Right lobe of liver (tissue), 6 donors: ENCODE measurements around the gene CCL22. TPM values are rescaled to one million over a fixed set of nuclear protein-coding genes. Genes with fewer than 3 reads are reported as not detected.

Experiments used
- ATAC-seq, 4 donors: fragments of 200-7000 bp; cut with Tn5 transposase; one replicate each; pipeline ENCODE4 v1.9.1; 2020; ENCODE audit warnings: mild to moderate bottlenecking in 4 of 4, moderate library complexity in 4 of 4
- DNase-seq, 3 donors: peaks; one replicate each; pipeline ENCODE4 v3.0.0-alpha.2; 2020
- H3K27ac ChIP-seq, 3 donors: fragments of 200-600 bp; one replicate each; pipeline ENCODE4 v1.8.0; 2022
- H3K27me3 ChIP-seq, 2 donors: fragments of 200-600 bp; one replicate each; pipeline ENCODE4 v1.8.0; 2022
- H3K36me3 ChIP-seq, 4 donors: fragments of 200-600 bp; sonication (generic) in 1 of 4; one replicate each; pipeline versions ENCODE4 v1.5.1 to v1.8.0; 2017 to 2022; ENCODE audit warnings: control low read depth in 1 of 4
- H3K4me1 ChIP-seq, 4 donors: fragments of 200-600 bp; sonication (generic) in 1 of 4; one replicate each; pipeline versions ENCODE4 v1.5.1 to v1.8.0; 2017 to 2022; ENCODE audit warnings: control low read depth in 1 of 4
- H3K4me3 ChIP-seq, 3 donors: fragments of 200-600 bp; one replicate each; pipeline ENCODE4 v1.8.0; 2022
- H3K9me3 ChIP-seq, 4 donors: fragments of 200-600 bp; sonication (generic) in 1 of 4; one replicate each; pipeline versions ENCODE4 v1.5.1 to v1.8.0; 2017 to 2022; ENCODE audit warnings: control low read depth in 1 of 4
- POLR2A ChIP-seq: fragments of 450-650 bp; IDR thresholded peaks from one replicate; pipeline ENCODE4 v1.6.1; 2017; ENCODE audit warnings: antibody characterized with exemption, mild to moderate bottlenecking
- WGBS: methylation state at CpG from one replicate; pipeline ENCODE4 v1.1.6; 2018; ENCODE audit warnings: low coverage, low lambda C conversion rate; ENCODE audit not compliant: insufficient coverage; ENCODE audit errors: missing lambda C conversion rate; 5-methylcytosine and 5-hydroxymethylcytosine counted together
- intact Hi-C, 2 donors: fragments of 100-400 bp; cut with DNase I; formaldehyde crosslinking; loops; one replicate each; pipeline versions ENCODE4 v1.11.2 to v1.14.1; 2022
- total RNA-seq, 6 experiments: library from RNA; depleted of rRNA in 2 of 6; stranded (reverse); fragments of >200 nt in 2 of 6; fragmentation: NEBNext Ultra II Directional in 3 of 6; extraction: Animal tissue kit (Norgen Biotek cat#: 25700) in 3 of 6; gene quantifications; one replicate each; pipeline versions ENCODE4 v1.1.0 to v1.2.4, GENCODE V29; 2016 to 2023
- TF ChIP-seq, protein P1 (sequence below), 4 donors: fragments of 200-600 bp in 3 of 4; fragments of 450-650 bp in 1 of 4; IDR thresholded peaks; one replicate each; pipeline versions ENCODE4 v1.5.1 to v1.8.0; 2016 to 2022; ENCODE audit warnings: antibody characterized with exemption in 4 of 4, mild to moderate bottlenecking in 2 of 4
- donor health status: DM: no; HTN: yes; CAD: no.
- donor health status: DM: no; HTN: no; CAD: no.
- donor health status: DM: no; HTN: no; CAD: no.
- donor health status: DM: no; HTN: yes; CAD: no.
- donor health status: DM: no; HTN: yes; CAD: no.

Gene CCL22
- total RNA-seq, 6 experiments from 2014 or later = 0.12 to 0.16 TPM; not detected in 4

DNA sequence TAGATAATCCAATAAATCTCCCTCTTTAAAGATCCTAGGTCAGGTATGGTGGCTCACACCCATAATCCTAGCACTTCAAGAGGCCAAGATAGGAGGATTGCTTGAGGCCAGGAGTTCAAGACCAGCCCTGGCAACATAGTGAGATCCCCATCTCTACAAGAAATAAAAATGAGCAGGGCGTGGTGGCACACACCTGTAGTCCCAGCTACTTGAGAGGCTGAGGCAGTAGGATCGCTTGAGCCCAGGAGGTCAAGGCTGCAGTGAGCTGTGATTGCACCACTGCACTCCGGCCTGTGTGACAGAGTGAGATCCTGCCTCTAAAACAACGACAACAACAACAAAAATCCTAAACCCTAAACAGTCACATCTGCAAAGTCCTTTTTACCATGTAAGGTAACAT, 2.0 kb upstream of the CCL22 start:
- TF ChIP-seq, protein P1, sequence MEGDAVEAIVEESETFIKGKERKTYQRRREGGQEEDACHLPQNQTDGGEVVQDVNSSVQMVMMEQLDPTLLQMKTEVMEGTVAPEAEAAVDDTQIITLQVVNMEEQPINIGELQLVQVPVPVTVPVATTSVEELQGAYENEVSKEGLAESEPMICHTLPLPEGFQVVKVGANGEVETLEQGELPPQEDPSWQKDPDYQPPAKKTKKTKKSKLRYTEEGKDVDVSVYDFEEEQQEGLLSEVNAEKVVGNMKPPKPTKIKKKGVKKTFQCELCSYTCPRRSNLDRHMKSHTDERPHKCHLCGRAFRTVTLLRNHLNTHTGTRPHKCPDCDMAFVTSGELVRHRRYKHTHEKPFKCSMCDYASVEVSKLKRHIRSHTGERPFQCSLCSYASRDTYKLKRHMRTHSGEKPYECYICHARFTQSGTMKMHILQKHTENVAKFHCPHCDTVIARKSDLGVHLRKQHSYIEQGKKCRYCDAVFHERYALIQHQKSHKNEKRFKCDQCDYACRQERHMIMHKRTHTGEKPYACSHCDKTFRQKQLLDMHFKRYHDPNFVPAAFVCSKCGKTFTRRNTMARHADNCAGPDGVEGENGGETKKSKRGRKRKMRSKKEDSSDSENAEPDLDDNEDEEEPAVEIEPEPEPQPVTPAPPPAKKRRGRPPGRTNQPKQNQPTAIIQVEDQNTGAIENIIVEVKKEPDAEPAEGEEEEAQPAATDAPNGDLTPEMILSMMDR (IDR thresholded peaks at IDR 0.05) = no peak
- no peak for TF ChIP-seq POLR2A
- no peaks in the 10 kb centered on the region for H3K36me3 ChIP-seq
- H3K27me3 ChIP-seq = no peaks in the 10 kb centered on the region
- H3K4me1 ChIP-seq = peaks cover 0 to 4% (median 1%) of the 10 kb centered on the region in 4 donors
- ATAC-seq (no peak), DNase-seq (no peak)
- no peak overlapping the region for H3K27ac ChIP-seq
- no peaks in the 10 kb centered on the region for H3K9me3 ChIP-seq
- intact Hi-C loops = no loop called here
- H3K4me3 ChIP-seq = no peak overlapping the region
- WGBS = 66% methylated on average over 3 of the region's 4 CpGs

DNA sequence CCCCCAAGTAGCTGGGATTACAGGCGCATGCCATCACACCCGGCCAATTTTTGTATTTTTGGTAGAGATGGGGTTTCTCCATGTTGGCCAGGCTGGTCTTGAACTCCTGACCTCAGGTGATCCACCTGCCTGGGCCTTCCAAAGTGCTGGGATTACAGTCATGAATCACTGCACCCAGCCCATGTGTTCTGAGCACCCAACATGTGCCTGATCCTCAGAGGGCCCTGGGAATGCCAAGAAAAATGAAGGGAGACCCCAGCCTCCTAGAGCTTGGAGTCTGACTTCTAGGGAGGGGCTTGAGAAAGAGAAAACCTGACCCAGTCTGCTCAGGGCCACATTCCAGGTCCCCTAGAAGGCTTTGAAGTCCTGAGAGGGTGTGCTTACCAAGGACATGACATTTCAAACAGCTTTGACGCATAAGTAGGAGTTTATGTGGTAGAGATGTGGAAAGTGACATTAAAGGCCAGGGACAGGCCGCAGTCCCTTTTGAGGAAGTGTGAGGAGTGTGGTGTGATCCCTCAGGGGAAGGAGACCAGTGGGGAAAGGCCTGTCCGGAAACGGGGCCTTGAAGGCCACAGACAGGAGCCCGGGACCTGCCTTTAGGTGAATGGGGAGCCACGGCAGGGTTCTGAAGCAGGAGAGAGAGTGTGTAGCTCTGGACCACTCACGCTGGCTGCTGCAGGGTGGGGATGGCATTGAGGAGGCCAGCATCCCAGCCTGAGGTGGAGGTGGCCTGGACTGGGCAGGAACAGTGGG, 1.1 kb upstream of the CCL22 start:
- intact Hi-C loops = no loop called here
- no peak overlapping the region for H3K4me3 ChIP-seq
- 76% methylated on average over 6 of the region's 9 CpGs for WGBS
- ATAC-seq = peak in 3 of 4 donors; percentile 29 to 51 (median 44)
- no peaks in the 10 kb centered on the region for H3K27me3 ChIP-seq
- H3K4me1 ChIP-seq = peaks cover 0 to 6% (median 3%) of the 10 kb centered on the region in 4 donors
- H3K9me3 ChIP-seq = no peaks in the 10 kb centered on the region
- DNase-seq = no peak
- no peaks in the 10 kb centered on the region for H3K36me3 ChIP-seq
- no peak overlapping the region for H3K27ac ChIP-seq
- no peak for TF ChIP-seq POLR2A
- TF ChIP-seq, protein P1 (IDR thresholded peaks at IDR 0.05) = no peak

DNA sequence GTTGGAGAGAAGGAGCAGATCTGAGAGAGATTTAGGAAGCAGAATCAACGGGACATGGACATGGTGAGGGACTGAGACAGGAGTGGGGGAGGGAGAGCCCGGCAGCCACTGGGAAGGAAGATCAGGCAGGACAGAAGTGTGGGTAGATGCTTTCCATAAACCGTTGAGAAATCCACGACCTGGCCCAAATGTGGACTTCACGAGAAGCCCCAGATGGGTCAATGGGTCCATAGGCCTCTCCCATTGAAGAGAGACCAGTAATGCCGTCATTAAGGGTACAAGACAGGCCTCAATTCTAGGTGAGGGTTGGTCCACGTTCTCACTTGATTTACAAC, 530 bp upstream of the CCL22 start:
- Histone ChIP-seq H3K4me3 (no peak overlapping the region), H3K36me3 (no peaks in the 10 kb centered on the region), H3K27ac (no peak overlapping the region), H3K4me1 (peaks cover 0 to 6% (median 3%) of the 10 kb centered on the region in 4 donors), H3K27me3 (no peaks in the 10 kb centered on the region), H3K9me3 (no peaks in the 10 kb centered on the region)
- WGBS = 80% methylated on average over 6 of the region's 7 CpGs
- intact Hi-C loops = no loop called here
- DNase-seq (no peak), ATAC-seq (peak in 1 of 4 donors; percentile 10)
- TF ChIP-seq, protein P1 (IDR thresholded peaks at IDR 0.05) = no peak
- no peak for TF ChIP-seq POLR2A

DNA sequence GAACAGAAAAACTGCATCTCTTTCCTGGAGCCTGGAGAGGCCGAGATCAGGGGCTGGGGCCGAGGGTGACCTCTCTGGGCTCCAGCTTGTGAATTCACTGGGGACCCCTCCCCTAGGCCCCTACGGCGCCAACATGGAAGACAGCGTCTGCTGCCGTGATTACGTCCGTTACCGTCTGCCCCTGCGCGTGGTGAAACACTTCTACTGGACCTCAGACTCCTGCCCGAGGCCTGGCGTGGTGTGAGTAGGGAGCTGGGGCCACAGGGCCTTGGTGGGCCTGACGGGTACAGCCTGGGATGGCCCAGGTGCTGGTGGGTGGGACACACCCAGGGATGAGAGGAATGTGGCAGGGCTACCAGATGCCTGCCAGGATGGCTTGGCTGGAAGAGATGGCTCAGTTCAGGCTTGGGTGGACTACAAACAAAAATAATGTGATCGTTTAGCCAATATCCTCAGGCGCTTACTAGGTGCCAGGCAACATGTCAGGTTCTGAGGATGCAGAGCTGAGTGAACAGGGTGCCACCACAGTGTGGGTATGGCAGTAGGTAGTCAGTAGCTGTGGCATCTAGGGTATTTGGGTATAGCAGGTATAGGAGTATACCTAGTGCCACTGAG, 1.8 kb downstream of the CCL22 start:
- ATAC-seq = no peak
- intact Hi-C loops = no loop called here
- Histone ChIP-seq H3K4me3 (no peak overlapping the region), H3K4me1 (peaks cover 0 to 18% (median 8%) of the 10 kb centered on the region in 4 donors), H3K9me3 (no peaks in the 10 kb centered on the region), H3K27me3 (no peaks in the 10 kb centered on the region), H3K27ac (no peak overlapping the region), H3K36me3 (no peaks in the 10 kb centered on the region)
- 89% methylated on average over 3 of the region's 16 CpGs for WGBS
- no peak for DNase-seq
- no peak for TF ChIP-seq POLR2A
- TF ChIP-seq, protein P1 (IDR thresholded peaks at IDR 0.05) = no peak
